HG03097 (cell line): ENCODE data around the gene ATP2A3.
"Not testable (repeated sequence)": the region's sequence is repeated elsewhere in the genome, so short reads cannot be mapped to it uniquely, and the experiment has no call there.

Experiments used
- ATAC-seq: cut with Tn5 transposase; IDR thresholded peaks from one replicate; pipeline ENCODE4 v1.9.1; 2021; ENCODE audit not compliant: unreplicated experiment, low FRiP score

ATP2A3 gene

GRCh38 chr17:3992370-3992769, 28.1 kb upstream of the ATP2A3 start:
- ATAC-seq: no peak

GRCh38 chr17:3991699-3992098, 27.5 kb upstream of the ATP2A3 start:
- not testable (repeated sequence) for ATAC-seq

DNA sequence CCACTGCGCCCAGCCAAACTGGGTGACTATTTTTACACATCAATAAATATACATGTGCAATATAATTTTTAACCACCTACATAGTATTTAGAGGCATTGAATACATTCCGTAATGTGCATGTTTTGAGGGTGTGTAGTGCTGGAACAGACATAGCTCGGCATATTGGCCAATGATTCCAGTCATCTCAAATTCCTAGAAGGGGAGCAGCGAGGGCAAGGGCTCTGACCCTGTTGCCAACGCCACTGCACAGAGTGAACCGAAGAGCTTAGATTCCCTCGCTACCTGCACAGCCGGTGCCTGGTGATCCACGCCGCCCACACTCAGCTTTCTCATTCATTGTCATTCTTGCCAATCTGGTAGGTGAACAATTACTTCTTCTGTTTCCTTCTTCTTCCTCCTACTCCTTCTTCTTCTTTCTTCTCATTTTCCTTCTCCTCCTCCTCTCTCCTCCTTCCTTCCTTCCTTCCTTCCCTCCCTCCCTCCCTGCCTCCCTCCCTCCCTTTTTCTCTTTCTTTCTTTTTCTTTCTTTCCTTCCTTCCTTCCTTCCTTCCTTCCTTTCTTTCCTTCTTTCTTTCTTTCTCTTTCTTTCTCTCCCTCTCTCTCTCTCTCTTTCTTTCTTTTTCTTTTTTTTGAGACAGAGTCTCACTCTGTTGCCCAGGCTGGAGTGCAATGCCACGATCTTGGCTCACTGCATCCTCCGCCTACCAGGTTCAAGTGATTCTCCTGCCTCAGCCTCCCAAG, 26.3 kb upstream of the ATP2A3 start:
- no peak for ATAC-seq

GRCh38 chr17:3989041-3989886, 25.0 kb upstream of the ATP2A3 start:
- no peak for ATAC-seq

DNA sequence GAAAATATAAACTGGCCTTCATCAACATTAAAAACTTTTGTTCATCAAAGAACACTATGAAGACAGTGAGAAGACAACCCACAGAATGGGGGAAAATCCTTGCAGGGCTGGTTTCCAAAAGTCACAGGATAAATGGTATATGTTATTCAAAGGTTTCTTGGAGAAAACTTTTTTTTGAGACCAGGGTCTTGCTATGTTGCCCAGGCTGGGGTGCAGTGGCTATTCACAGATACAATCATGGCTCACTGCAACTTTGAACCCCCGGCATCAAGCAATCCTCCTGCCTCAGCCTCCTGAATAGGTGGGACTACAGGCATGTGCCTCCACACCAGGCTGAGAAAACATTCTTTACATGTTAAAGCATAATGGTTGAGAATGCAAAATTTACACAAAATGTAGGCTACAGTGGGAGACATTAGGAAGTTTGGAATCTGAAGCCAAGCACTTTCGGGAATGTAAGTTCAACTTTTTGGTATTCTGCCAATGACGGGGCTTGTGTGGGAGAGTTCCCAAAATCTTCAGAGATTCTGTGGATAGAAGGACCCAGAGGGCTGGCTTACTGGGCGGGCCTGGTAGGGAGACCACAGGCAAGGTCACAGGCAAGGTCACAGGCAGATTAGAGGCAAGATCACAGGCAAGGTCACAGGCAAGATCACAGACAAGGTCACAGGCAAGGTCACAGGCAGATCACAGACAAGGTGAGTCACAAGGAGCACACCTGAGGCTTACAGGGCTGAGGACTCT, 24.2 kb upstream of the ATP2A3 start:
- ATAC-seq: no peak

GRCh38 chr17:3986939-3987335, 22.7 kb upstream of the ATP2A3 start:
- ATAC-seq: no peak

GRCh38 chr17:3986270-3986938, 22.2 kb upstream of the ATP2A3 start:
- no peak for ATAC-seq

DNA sequence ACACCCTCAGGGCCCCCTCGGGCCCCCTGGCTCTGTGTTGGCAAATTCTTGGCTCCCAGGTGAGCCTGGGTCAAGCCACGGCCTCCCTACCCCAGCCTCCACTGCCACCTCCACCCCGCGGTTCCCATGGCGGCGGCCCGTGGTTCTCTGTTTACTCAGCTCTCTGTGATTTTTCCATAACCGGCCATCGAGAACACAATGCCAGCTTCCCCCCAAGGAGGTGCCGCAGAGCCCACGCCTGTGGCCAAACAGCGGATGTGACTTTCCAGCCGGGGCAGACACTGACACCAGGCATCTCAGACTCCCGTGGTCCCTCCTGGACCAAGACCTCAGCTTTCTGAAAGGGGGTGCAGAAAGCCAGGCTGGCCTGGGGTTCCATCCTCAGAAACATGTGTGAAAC, 21.6 kb upstream of the ATP2A3 start:
- no peak for ATAC-seq

GRCh38 chr17:3983606-3984484, 19.6 kb upstream of the ATP2A3 start:
- no peak for ATAC-seq

GRCh38 chr17:3982541-3983017, 18.3 kb upstream of the ATP2A3 start:
- no peak for ATAC-seq

DNA sequence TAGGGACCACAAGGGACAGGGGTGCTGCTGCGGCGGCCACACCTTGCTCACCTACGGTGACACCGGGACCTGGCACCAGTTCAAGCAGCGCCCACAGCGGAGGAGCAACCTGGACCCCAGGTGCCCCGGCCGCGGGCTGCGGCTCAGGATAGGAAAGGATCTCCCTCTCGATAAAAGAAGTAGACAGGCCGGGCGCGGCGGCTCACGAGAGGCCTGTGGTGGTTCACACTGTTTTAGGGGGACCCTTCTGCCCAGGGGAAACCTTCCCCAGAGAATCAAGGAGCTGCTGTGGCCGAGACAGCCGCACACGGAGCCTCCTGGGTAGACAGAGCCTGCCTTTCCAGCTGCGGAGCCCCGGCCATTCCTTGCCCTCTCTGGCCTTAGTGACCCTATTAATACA, 17.9 kb upstream of the ATP2A3 start:
- no peak for ATAC-seq

DNA sequence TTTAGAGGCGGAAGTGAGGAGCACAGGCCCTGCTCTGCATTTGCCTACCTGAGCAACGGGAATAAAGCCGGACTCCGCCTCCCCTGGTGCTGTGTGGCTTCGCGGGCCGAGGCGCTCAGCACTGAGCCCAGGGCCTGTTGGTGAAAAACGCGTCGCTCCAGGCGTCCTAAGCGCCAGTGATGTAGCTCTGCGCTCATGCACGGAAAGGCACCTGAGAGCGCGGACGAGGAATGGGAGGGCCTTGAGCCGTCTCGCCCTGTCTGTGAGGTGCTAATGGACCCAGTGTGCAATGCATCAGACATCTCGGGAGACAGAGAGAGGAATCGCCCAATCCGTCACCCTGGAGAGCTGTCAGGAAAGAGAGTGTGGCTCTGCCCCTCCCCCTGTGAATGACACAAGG, 17.2 kb upstream of the ATP2A3 start:
- no peak for ATAC-seq

GRCh38 chr17:3980381-3981014, 16.3 kb upstream of the ATP2A3 start:
- no peak for ATAC-seq

- ATAC-seq: no peak
Observed at GRCh38 chr17:3979290-3979611, 15.0 kb upstream of the ATP2A3 start.

- ATAC-seq: no peak
Observed at GRCh38 chr17:3978421-3979289, 14.4 kb upstream of the ATP2A3 start.

GRCh38 chr17:3977387-3977786, 13.2 kb upstream of the ATP2A3 start:
- ATAC-seq: no peak

- ATAC-seq: no peak
Observed at GRCh38 chr17:3976675-3977171, 12.5 kb upstream of the ATP2A3 start.

- ATAC-seq: no peak
Observed at GRCh38 chr17:3974980-3975379, 10.7 kb upstream of the ATP2A3 start.
